Effector memory CD4-positive, alpha-beta T cell (primary cell): Measurements from ENCODE around the gene MDM4.

Source experiments
- DNase-seq, 3 donors: peaks; one replicate each; pipeline ENCODE4 v3.0.0-alpha.2; 2020
- H3K27ac ChIP-seq: 2 replicates; pipeline ENCODE4 v1.7.0; 2013; ENCODE audit warnings: mild to moderate bottlenecking, low read length, moderate library complexity; ENCODE audit not compliant: insufficient read depth, poor library complexity, severe bottlenecking
- H3K27me3 ChIP-seq: replicated peaks from 2 replicates; pipeline ENCODE4 v1.7.0; 2013; ENCODE audit warnings: mild to moderate bottlenecking, low read length; ENCODE audit not compliant: insufficient read depth, control insufficient read depth, poor library complexity, severe bottlenecking
- H3K36me3 ChIP-seq: 2 replicates; pipeline ENCODE4 v1.7.0; 2013; ENCODE audit warnings: mild to moderate bottlenecking, low read length, moderate library complexity; ENCODE audit not compliant: control insufficient read depth, insufficient read depth
- H3K4me1 ChIP-seq: 2 replicates; pipeline ENCODE4 v1.7.0; 2013; ENCODE audit warnings: low read length, mild to moderate bottlenecking; ENCODE audit not compliant: control insufficient read depth, insufficient read depth, poor library complexity, severe bottlenecking
- H3K4me3 ChIP-seq: 2 replicates; pipeline ENCODE4 v1.7.0; 2013; ENCODE audit warnings: low read length, low read depth, mild to moderate bottlenecking; ENCODE audit not compliant: insufficient read depth, poor library complexity, severe bottlenecking
- H3K9me3 ChIP-seq: 2 replicates; pipeline ENCODE4 v1.7.0; 2013; ENCODE audit warnings: mild to moderate bottlenecking, low read length, moderate library complexity; ENCODE audit not compliant: control insufficient read depth

Gene MDM4

GRCh38 chr1:204588826-204589225 lies 72.6 kb downstream of the MDM4 start:
- no peaks in the 10 kb centered on the region for H3K4me1 ChIP-seq
- no peaks in the 10 kb centered on the region for H3K9me3 ChIP-seq
- no peaks in the 10 kb centered on the region for H3K36me3 ChIP-seq
- no peak for DNase-seq
- H3K27ac ChIP-seq: no peak overlapping the region
- no peaks in the 10 kb centered on the region for H3K27me3 ChIP-seq
- no peak overlapping the region for H3K4me3 ChIP-seq

GRCh38 chr1:204589409-204590038 lies 73.3 kb downstream of the MDM4 start:
- no peaks in the 10 kb centered on the region for H3K4me1 ChIP-seq
- H3K9me3 ChIP-seq: no peaks in the 10 kb centered on the region
- no peak overlapping the region for H3K4me3 ChIP-seq
- no peak overlapping the region for H3K27ac ChIP-seq
- DNase-seq: no peak
- H3K36me3 ChIP-seq: no peaks in the 10 kb centered on the region
- H3K27me3 ChIP-seq: no peaks in the 10 kb centered on the region

- Histone ChIP-seq H3K27me3 (no peaks in the 10 kb centered on the region), H3K9me3 (no peaks in the 10 kb centered on the region), H3K4me1 (no peaks in the 10 kb centered on the region), H3K27ac (no peak overlapping the region), H3K4me3 (no peak overlapping the region), H3K36me3 (no peaks in the 10 kb centered on the region)
- DNase-seq: no peak
Observed at GRCh38 chr1:204591473-204592090, 75.4 kb downstream of the MDM4 start.

GRCh38 chr1:204592246-204592948 lies 76.2 kb downstream of the MDM4 start:
- no peak for DNase-seq
- H3K9me3 ChIP-seq: no peaks in the 10 kb centered on the region
- no peaks in the 10 kb centered on the region for H3K36me3 ChIP-seq
- no peaks in the 10 kb centered on the region for H3K27me3 ChIP-seq
- H3K4me1 ChIP-seq: no peaks in the 10 kb centered on the region
- H3K27ac ChIP-seq: no peak overlapping the region
- H3K4me3 ChIP-seq: no peak overlapping the region

- no peaks in the 10 kb centered on the region for H3K27me3 ChIP-seq
- H3K4me1 ChIP-seq: no peaks in the 10 kb centered on the region
- no peak overlapping the region for H3K27ac ChIP-seq
- no peak for DNase-seq
- peaks cover 3% of the 10 kb centered on the region for H3K36me3 ChIP-seq
- no peaks in the 10 kb centered on the region for H3K9me3 ChIP-seq
- no peak overlapping the region for H3K4me3 ChIP-seq
Observed at GRCh38 chr1:204598319-204598969, 82.2 kb downstream of the MDM4 start.

GRCh38 chr1:204599098-204599497 lies 82.9 kb downstream of the MDM4 start:
- no peaks in the 10 kb centered on the region for H3K4me1 ChIP-seq
- no peak overlapping the region for H3K4me3 ChIP-seq
- H3K27me3 ChIP-seq: no peaks in the 10 kb centered on the region
- peaks cover 3% of the 10 kb centered on the region for H3K36me3 ChIP-seq
- no peaks in the 10 kb centered on the region for H3K9me3 ChIP-seq
- DNase-seq: no peak
- no peak overlapping the region for H3K27ac ChIP-seq

- no peak for DNase-seq
- no peak overlapping the region for H3K4me3 ChIP-seq
- H3K9me3 ChIP-seq: no peaks in the 10 kb centered on the region
- H3K4me1 ChIP-seq: no peaks in the 10 kb centered on the region
- H3K27ac ChIP-seq: no peak overlapping the region
- no peaks in the 10 kb centered on the region for H3K27me3 ChIP-seq
- peaks cover 3% of the 10 kb centered on the region for H3K36me3 ChIP-seq
Observed at GRCh38 chr1:204599596-204599995, 83.4 kb downstream of the MDM4 start.

GRCh38 chr1:204600203-204600602 lies 84.0 kb downstream of the MDM4 start:
- Histone ChIP-seq H3K27ac (no peak overlapping the region), H3K36me3 (peaks cover 3% of the 10 kb centered on the region), H3K27me3 (no peaks in the 10 kb centered on the region), H3K9me3 (no peaks in the 10 kb centered on the region), H3K4me1 (no peaks in the 10 kb centered on the region), H3K4me3 (no peak overlapping the region)
- DNase-seq: no peak

- H3K36me3 ChIP-seq: peaks cover 3% of the 10 kb centered on the region
- H3K4me3 ChIP-seq: no peak overlapping the region
- H3K27ac ChIP-seq: no peak overlapping the region
- H3K4me1 ChIP-seq: no peaks in the 10 kb centered on the region
- no peaks in the 10 kb centered on the region for H3K27me3 ChIP-seq
- no peak for DNase-seq
- no peaks in the 10 kb centered on the region for H3K9me3 ChIP-seq
Observed at GRCh38 chr1:204600968-204601367, 84.8 kb downstream of the MDM4 start.

- Histone ChIP-seq H3K27me3 (no peaks in the 10 kb centered on the region), H3K4me3 (no peak overlapping the region), H3K36me3 (peaks cover 3% of the 10 kb centered on the region), H3K9me3 (no peaks in the 10 kb centered on the region), H3K27ac (no peak overlapping the region), H3K4me1 (no peaks in the 10 kb centered on the region)
- no peak for DNase-seq
Observed at GRCh38 chr1:204602111-204602579, 85.9 kb downstream of the MDM4 start.
